HG02759 (cell line): Measurements from ENCODE around the gene ZNF784.

ENCODE experiments used
- ATAC-seq: cut with Tn5 transposase; IDR thresholded peaks from one replicate; pipeline ENCODE4 v1.9.1; 2021; ENCODE audit warnings: mild to moderate bottlenecking, moderate library complexity; ENCODE audit not compliant: unreplicated experiment

Gene ZNF784, protein sequence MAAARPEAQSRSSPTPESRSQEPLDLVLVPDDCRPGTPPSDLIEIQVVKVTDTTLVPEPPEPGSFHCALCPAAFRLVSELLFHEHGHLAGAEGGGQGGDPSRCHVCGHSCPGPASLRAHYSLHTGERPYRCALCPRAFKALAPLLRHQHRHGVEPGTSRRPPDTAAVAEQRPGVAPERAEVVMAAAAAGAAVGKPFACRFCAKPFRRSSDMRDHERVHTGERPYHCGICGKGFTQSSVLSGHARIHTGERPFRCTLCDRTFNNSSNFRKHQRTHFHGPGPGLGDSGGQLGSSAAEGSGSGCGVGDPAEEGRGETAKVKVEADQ

DNA sequence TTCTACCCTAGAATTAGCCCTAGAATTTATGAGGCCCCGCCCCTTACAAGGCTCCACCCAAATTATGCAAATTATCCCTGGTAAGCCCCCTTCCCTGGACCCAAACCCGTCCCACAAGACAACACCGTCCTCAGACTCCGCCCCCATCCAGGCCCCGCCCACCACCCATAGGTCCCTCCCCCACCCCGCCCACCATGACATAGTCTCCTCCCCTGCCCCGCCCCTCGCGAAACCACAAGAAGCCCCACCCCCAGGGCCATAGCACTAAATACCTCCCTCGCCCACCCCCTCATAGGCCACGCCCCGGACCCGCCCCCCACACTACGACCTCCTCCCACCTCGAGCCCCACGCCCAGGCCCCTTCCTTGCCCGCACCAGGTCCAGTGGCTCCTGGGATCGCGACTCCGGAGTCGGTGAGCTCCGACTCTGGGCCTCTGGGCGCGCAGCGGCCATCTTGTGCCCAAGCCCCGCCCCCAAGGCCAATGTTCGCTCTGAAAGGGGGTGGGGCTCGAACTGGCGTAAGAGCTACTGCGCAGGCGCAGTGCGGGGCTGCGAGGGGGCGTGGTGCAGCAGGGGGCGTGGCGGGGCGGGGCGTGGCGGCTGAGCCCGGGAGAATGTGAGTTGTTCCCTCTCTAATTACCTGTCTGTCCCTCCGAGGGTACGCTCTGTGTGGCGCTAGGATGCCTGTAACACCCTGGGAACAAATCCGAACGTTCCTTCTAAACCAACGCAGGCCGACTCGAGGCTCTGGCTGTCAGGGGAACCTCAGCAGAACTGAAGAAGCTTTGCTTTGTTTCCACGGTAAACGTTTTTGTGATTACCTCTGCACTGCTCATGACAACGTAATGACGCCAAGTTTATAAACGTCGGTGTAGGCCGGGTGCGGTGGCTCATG, at the start of gene ZNF784:
TSS of gene ZNF784 (minus strand) at position 458 of the 895 bp plus-strand sequence. CDS start at position 453, 5 bp downstream.
- peak; percentile 78 for ATAC-seq

DNA sequence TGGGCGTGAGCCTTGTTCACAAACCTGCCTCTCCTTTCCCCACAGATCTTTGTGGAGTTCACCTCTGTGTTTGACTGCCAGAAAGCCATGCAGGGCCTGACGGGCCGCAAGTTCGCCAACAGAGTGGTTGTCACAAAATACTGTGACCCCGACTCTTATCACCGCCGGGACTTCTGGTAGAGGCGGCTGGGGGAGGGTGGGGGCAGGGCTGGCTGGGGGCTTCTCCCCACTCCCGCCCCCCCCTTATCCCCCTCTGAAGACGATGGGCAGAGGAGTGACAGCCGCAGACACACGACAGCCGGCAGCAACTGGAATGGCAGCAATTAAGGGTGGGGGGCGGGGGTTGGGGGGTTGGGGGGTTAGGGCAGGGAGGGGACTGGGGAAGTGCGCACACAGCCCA, 49.5 kb upstream of the ZNF784 start:
- ATAC-seq = no peak

DNA sequence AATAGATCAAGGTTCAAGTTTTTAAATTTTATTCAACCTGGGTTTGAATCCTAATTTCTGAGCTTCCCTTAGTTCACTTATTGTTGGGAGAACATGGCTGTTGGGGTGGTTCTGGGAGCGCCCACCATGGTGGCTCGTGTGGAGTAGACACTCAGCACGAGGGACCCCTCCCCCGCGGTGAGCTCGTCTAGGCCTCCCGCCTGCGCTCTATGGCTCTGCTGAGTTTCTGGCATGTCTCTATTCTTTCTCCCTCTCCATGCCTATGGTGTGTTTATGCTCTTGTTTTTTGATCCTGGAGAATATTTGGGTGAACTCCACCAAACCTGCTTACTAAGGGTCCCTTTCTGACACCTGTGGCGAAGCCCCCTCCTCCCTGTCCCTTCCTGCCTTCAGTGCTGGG, 49.1 kb upstream of the ZNF784 start:
- no peak for ATAC-seq

DNA sequence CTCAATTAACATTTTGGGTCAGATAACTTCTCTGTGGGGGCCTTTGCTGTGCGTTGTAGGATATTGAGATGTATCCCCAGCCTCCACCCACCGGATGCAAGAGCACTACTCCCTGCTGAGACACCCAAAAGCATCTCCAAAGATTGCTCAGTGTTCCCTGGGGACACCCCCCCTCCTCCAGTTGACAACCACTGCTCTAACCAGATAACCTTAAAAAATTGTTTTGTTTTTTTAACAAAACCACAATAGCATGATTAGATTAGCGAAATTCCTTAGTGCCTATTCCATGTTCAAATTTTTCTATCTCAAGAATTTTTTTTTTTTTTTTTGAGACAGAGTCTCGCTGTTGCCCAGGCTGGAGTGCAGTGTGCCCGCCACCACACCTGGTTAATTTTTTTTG, 48.1 kb upstream of the ZNF784 start:
- no peak for ATAC-seq

DNA sequence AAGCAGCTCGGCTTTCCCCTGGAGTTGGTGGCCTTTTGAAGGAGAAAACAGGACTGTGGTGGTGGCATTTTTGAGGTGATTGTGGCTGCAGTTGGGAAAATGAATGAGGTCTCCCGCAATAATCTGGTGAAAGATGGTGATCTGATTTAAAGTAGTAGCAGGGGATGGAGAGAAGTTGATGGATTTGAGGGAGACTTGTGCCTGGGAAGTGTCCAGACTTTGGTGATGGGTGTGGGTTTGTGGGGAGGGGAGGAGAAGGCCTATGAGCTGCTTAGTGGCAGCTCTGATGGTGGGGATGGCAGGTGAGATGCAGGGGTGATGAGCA, 46.6 kb upstream of the ZNF784 start:
- ATAC-seq = no peak

DNA sequence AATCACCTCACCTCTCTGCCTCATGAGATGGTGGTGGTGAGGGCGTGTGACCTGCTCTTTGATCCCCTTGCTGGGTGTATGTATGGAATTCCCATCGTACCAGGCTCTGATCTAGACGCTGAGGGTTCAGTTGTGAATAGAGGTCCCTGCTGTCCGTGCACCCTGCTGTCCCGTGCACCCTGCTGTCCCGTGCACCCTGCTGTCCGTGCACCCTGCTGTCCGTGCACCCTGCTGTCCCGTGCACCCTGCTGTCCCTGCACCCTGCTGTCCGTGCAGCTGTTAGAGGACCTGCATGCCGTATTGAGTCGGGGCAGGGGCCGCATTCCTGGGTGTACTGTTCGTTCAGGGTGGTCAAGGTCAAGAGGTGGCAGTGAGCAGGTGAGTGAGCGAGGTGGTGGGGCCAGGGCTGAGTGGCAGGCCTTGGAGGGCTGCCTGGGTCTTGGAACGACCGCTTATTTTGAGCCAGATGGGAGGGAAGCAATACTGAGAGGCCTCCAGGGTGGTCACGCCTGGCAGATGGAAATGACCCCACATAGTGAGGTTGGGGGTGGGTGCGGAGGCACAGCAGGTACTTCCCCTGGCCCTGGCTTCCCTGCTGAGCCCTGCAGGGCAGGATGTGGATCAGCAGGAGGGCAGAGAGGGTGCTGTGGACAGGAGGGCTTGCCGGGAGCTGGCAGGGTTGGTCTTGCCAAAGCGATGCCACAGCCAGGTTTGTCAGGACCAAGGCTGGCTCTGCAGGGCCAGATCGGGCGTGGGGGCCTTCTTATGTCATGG, 46.1 kb upstream of the ZNF784 start:
- no peak for ATAC-seq

DNA sequence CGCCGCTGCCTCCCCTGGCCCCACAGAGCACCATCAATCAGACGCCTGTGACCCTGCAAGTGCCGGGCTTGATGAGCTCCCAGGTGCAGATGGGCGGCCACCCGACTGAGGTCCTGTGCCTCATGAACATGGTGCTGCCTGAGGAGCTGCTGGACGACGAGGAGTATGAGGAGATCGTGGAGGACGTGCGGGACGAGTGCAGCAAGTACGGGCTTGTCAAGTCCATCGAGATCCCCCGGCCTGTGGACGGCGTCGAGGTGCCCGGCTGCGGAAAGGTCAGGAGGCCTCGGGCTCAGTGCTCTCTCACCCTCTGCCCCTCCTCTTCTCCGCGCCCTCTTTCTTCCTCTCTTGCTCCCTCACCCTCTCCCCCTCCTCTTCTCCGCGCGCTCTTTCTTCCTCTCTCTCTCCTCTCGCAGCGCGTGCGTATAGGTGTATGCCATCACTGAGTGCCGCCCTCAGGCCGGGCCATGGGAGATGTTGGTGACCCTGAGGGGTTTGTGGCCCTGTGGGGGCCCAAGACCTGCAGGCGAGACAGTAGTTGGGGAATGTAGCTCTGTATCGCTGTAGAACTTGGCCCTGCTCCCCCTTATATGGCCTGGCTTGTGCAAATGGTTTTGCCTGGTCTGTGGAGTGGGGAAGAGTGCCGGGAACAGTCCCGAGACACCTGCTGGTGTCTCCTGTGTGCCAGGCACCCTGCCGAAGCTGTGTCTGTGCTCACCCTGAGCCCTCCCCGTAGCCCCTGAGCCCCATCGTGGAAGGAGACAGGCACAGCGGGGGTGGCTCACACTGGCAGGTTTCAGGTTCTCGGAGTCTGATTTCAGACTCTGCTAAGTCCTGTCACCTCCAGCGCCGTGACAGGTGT, 45.3 kb upstream of the ZNF784 start:
- no peak for ATAC-seq

DNA sequence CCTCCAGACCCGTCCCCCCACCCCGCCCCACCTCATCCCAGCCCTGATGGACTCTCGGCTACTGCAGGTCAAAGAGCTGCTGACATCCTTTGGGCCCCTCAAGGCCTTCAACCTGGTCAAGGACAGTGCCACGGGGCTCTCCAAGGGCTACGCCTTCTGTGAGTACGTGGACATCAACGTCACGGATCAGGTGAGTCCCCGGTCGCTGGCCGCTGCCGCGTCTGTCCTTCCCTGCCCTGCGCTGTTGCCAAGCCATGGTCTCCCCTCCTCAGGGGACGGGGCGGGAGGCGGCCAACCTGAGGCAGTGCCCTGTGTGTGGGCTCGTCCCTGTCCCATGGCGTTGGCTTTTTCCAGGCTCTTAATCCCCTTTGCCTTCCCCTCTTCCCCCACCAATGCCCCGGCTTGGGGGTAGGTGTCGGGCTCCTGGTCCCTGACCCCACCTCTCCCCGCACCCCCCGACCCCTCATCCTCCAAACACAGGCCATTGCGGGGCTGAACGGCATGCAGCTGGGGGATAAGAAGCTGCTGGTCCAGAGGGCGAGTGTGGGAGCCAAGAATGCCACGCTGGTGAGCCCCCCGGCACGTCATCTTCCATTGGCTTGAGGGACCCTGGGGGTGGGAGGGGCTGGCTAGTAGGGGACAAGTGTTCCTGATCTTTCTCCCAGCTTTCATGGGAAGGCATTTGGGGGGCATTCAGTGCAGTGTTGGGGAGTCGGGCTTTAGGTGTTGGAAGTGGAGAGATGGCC, 44.4 kb upstream of the ZNF784 start:
- ATAC-seq = no peak

DNA sequence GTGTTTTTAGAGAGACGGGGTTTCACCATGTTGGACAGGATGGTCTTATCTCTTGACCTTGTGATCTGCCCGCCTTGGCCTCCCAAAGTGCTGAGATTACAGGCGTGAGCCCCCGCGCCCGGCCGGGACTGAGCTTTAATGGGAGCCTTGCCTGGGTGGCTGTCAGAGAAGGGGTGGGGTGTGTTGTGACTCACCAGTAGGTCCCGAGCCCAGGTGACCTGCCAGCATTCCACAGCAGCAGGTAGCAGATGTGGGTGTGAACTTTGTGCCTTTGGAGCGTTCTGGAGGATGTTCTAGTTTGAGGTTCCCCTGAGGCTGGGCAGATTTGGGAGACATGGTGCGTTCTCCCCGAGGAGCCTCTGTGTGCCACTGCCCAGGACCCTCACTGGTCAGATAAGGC, 43.6 kb upstream of the ZNF784 start:
- ATAC-seq = no peak

DNA sequence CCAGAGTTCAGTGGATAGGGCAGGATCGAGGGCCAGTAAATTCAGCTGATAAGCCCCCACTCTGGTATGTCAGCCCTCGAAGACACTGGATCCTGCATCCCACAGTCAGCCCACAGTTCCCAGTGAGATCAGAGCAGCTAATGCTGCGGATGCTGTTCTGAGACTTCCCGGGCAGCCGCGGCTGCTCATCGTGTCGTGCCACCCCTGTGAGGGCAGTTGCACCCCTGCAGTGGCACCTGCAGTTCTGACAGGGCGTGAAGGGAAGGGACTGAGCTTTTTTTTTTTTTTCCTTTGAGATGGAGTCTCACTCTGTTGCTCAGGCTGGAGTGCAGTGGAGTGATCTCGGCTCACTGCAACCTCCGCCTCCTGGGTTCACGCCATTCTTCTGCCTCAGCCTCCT, 43.1 kb upstream of the ZNF784 start:
- no peak for ATAC-seq

DNA sequence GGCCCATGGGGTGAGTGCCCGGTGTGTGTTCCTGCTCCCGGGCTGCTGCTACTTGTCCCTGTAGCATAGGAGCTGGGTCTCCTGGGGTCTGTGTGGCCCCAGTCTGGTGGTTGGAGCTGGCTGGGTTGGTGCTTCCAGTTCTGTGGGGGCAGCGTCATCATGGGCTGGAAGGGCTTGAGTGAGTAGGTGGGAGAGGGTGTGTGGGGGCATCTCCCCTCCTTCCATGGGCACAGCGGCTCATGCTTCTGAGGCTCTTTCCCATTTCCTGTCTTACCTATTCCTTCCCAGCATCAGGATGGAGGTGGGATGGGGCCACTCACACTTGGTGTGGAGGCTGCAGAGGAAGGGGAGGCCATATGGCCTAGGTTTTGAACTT, 42.6 kb upstream of the ZNF784 start:
- ATAC-seq = no peak

DNA sequence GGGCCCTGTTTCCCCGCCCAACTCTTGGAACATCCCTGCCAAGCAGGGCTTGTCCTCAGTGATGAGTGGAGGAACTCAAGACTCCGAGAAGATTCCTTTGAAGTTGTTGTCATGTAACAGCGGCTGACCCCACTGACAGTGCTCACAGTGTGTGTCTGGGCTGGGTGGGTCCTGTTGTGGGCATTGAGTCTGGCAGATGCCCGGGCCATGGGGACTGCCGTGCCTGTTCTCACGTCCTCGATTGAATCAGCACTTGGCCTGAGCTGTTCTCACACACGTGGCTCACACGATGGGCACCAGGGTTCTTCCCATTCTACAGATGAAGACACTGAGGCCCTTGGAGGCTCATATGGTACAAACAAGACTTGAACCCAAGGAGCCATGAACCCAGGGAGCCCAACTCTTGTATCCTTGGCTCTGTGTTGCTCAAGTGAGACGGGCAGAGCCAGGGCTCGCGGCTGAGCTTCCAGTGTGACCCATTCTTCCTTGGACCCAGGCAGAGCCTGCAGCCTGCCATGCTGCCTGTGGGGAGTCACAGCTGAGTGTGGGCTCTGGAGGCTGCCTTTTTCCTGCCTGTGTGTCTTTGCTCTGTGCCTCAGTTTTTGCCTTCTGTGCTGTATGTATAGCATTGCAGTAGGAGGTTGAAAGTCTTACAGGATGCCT, 42.1 kb upstream of the ZNF784 start:
- ATAC-seq = no peak

DNA sequence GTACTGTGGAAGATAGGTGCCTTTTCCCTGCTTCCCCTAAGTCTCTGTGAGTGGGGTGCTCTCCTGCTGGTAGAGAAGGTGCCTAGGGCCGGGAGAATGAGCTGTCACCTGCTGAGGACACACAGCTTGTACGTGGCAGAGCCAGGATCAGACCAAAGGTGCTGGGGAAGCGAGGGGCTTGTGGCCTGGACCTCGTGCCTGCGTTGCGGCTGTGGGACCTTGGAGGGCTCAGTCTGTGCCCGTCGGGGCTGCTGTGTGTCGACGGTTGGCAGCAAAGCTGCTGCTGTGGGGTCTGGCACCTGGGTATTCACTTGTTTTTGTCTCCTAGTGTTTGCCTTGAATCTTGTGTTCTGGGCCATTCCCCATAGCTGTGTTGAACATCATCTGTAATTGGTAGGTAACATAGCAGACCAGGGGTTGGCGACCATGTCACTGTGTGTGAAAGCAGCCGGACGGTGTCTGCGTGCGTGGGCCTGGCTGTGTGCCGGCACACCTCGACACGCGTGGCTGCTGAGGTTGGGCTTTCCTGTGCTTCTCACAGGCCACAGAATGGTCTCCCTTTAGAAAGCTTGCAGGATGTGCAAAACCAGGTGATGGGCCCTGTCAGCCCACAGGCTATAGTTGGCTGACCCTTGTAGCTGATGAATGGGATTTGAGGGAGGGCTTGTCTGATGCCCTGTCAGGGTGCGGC, 39.6 kb upstream of the ZNF784 start:
- no peak for ATAC-seq

DNA sequence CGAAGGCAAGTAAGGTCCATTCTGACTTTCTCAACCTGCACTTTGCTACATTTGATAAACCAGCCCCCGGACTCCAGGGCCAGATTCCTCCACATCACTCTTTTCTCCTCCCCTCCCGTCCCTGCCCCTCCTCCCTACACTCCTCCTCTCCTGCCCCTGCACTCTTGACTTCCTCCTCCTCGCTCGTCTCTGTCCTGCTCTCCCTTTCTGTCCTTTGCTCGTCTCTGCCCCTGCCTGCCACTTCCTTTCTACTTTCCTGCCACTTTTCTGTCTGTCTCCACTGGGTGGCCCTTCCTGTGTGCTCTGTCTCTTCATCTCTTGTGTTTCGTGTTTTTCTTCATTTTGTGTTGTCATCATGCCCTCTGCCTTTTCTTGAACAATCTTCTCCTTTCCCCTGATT, 37.5 kb upstream of the ZNF784 start:
- no peak for ATAC-seq

DNA sequence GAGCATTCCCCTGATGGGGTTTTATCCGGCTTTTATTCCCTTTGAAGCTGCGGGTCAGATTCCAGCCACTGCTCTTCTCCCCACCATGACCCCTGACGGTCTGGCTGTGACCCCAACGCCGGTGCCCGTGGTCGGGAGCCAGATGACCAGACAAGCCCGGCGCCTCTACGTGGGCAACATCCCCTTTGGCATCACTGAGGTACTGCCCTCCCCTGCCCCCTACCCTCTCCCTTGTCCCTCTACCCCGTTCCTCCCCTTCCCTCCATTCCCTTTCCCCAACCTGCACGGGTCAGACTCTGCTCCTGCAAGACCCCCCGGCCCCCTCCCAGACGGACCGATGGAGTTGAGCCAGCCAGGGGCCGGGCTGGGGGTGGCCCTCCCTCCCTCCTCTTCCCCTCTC, 36.6 kb upstream of the ZNF784 start:
- no peak for ATAC-seq

DNA sequence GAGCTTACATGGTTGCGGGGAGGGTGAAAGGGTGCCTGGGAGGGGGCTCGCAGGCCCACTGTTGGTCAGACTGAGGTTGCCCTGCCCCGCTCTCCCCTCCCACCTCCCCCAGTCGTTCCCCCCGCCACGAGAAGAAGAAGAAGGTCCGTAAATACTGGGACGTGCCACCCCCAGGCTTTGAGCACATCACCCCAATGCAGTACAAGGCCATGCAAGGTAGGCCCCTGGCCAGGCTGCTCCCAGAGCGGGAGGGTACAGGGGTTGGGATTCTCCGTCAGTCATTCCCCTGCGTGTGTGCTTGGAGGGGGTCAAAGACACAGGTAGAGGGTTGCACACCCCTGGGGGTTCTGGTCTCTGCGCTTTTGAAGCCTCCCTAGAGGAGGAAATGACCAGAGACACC, 36.0 kb upstream of the ZNF784 start:
- ATAC-seq = no peak

DNA sequence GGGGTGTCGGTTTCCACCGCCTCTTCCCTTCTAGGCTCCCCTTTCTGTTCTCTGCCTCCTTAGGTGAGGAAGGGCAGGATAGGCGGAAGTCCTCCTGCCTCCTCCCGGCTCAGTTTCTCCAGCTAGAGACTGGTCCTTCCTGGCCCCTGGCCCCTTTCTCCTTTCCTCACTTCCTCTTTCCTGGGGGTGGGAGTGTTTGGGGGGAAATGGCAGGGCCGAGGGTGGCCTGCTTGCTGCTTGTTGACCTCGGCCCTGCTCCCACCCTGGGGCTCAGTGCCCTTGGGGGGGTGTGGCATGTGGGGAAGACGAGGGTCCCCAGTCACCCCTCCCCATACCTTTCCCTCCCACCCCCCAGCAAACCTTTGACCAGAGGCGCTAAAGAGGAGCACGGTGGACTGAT, 35.5 kb upstream of the ZNF784 start:
- ATAC-seq = no peak

DNA sequence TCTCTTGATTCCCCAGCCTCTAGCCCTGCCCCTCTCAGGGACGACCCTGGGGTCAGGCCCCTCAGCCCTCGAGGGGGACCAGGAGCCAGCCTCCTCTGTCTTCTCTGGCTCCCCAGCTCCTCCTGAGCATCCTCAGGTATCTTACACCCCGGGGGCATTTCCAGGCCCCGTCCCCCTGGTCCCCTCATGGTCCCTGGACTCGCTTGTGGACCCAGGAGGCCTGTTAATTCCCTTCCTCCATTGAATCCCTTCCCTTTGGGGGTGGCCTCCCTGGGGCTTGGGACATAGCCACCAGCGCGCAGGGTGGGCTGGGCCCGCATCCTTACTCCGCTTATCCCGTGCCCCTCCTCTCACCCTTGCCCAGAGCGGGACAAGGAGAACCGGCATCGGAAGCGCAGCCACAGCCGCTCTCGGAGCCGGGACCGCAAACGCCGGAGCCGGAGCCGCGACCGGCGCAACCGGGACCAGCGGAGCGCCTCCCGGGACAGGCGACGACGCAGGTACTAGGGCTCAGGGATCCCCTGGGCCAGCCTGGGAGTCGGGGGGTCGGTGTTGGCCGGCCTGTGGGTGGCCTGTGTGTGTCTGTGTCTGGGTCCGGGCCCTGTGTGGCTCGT, 34.6 kb upstream of the ZNF784 start:
- ATAC-seq = no peak
